GM10266 (cell line): ENCODE results near the gene LTBP2.
"Not testable (repeated sequence)": the region's sequence is repeated elsewhere in the genome, so short reads cannot be mapped to it uniquely, and the experiment has no call there.

ENCODE experiments used
- DNase-seq: peaks from one replicate; pipeline ENCODE4 v3.0.0; 2012; ENCODE audit errors: extremely low spot score
- TF ChIP-seq, protein P1 (sequence below): IDR thresholded peaks from 2 replicates; pipeline ENCODE4 v1.5.1; 2012; ENCODE audit warnings: mild to moderate bottlenecking, low read depth; ENCODE audit not compliant: control insufficient read depth, insufficient read depth; ENCODE audit errors: missing control alignments

Gene LTBP2

DNA sequence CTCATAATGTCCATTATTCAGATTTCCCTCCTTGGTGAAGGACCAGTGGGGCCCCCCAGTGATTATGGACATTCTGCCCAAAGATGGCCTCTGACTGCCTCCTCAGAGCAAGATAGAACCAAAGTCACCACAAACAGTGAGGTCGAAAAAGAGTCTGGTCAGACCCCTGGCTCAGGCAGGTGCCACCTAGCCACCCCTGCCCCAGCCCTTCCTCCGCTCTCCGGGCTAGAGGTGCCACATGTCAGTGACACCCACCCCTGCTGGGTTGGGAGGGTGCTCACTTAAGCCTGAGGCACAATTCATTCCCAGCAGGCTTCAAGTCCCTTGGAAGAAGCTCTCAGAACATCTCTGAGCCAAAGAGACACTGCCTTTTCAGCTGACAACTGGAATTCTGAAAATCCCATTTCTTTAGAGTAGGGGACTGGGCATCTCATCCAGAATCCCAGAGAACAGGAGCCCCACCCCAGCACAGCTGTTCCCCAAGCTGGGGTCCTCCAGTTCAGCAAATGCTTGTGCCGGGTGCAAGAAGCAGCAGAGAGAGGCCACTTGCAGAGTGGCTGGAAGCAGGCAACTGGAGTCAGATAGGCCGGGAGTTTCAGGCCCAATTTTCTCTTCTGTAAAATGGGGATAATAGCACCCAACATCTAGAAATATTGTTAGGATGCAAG lies 68.1 kb downstream of the LTBP2 start:
- TF ChIP-seq, protein P1, sequence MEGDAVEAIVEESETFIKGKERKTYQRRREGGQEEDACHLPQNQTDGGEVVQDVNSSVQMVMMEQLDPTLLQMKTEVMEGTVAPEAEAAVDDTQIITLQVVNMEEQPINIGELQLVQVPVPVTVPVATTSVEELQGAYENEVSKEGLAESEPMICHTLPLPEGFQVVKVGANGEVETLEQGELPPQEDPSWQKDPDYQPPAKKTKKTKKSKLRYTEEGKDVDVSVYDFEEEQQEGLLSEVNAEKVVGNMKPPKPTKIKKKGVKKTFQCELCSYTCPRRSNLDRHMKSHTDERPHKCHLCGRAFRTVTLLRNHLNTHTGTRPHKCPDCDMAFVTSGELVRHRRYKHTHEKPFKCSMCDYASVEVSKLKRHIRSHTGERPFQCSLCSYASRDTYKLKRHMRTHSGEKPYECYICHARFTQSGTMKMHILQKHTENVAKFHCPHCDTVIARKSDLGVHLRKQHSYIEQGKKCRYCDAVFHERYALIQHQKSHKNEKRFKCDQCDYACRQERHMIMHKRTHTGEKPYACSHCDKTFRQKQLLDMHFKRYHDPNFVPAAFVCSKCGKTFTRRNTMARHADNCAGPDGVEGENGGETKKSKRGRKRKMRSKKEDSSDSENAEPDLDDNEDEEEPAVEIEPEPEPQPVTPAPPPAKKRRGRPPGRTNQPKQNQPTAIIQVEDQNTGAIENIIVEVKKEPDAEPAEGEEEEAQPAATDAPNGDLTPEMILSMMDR = no peak

DNA sequence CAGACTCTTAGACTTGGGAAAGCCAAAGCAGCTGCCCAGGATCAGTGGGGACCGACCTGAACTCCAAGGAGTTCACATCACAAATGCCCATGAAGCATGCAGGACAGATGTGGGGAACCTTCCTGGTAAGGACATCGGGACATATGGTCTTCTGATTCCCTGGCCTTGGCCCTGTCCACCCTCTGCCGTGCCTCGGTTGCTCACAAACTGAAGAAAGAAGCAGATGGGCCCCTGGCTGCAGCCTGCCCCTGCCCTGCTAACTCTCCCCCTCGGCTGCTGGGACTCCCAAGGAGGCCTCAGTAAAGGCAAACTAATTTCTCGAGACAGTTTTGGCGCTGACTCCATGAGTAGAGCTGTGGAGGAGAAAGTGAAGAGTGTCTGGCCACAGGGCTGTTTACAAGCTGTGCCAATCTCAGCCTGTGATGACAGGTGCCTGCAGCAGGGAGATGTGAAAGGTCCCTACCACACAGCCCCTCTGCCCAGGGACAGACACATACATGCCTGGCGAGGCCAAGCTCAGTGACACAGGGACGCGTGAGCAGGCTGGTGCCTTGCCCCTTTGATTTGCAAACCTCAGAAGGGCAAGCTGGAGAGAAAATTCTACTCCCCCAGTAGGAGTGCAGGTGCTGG lies 69.9 kb downstream of the LTBP2 start:
- TF ChIP-seq, protein P1 = no peak
- no peak for DNase-seq

More for the DNA sequence above, 68.1 kb downstream of the LTBP2 start:
- no peak for DNase-seq

DNA sequence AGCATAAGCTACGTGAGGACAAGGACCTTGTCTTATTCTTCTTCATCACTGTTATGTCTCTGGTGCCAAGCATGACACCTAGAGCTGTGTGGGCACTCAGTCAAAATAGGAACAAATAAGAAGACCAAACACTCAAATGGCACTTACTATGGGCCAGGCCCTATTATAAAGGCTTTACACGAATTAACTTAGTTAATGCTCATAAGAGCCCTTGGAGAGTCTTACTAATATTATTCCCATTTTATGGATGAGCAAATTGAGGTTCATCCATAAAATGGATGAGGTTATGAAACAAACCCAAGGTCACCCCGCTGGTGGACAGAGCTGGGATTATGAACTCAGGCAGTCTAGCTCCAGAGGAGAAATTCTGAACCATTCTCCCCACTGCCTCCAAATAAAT lies 70.8 kb downstream of the LTBP2 start:
- no peak for DNase-seq
- TF ChIP-seq, protein P1 = no peak

DNA sequence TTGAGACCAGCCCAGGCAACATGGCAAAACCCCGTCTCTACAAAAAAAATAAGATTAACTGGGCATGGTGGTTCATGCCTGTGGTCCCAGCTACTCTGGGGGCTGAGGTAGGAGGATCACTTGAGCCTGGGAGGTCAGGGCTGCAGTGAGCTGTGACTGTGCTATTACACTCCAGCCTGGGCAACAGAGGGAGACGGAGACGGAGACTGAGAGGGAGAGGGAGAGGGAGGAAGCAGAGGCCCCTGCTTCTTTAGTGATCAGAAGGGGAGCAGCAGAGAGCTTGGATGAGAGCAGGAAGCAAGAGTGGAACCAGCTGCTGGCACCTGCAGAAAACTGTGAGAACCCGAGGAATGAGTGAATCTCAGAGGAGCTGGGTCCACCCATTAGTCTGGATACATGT lies 72.5 kb downstream of the LTBP2 start:
- no peak for DNase-seq
- TF ChIP-seq, protein P1 = no peak

DNA sequence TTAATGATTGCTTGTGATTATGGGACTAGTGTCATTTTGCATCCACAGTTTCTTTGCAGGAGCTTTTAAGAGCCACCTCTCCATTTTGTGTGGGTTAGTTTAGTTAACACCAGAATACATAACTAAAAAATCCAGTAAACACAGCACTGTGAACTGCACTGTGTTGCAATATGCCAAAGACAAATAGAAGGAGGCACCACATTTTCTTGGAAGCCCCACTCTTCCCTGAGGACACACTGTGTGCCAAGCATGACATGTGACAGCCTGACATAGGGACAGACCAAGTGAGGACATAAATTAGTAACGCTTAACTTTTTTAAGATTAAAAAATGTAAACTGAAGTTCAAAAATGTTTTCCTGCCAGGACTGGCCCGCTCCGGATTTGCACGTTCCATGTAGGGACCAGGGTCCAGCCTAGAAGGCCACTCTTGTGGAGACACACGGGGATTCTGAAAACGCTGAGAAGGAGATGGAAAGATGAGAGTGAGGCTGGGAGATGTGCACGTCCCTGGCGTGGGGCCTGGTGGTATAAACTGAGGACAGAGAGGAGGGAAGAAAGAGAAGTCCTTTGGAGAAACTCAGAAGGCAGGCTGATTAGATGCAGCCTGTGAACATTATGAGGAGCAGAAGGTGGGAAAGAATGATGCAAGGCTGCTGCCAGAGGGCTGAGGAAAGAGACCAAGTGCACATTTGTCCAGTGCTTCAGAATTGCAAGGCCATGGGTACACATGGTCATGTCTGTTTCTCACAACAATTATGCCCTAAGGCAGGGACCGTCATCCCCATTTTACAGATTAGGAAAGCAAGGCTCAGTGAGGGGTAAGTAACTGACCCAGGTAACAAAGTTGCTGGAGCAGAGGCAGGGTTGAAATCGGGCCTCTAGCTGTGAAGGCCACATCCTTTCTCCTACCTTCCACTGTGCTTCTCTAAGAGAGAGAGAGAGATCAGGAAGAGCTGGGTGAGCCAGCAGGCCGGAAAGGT lies 73.3 kb downstream of the LTBP2 start:
- DNase-seq = no peak
- TF ChIP-seq, protein P1 = no peak

DNA sequence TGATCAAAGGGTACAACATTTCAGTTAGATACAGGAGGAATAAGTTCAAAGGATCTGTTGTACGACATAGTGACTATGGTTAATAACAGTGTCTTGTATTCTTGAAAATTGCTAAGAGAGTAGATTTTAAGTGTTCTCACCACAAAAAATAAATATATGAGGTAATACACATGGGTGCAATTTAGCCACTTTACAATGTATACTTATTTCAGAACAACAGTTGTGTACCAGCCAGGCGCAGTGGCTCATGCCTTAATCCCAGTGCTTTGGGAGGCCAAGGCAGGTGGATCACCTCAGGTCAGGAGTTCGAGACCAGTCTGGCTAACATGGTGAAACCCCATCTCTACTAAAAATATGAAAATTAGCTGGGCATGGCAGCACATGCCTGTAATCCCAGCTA lies 75.7 kb downstream of the LTBP2 start:
- DNase-seq = not testable (repeated sequence)

DNA sequence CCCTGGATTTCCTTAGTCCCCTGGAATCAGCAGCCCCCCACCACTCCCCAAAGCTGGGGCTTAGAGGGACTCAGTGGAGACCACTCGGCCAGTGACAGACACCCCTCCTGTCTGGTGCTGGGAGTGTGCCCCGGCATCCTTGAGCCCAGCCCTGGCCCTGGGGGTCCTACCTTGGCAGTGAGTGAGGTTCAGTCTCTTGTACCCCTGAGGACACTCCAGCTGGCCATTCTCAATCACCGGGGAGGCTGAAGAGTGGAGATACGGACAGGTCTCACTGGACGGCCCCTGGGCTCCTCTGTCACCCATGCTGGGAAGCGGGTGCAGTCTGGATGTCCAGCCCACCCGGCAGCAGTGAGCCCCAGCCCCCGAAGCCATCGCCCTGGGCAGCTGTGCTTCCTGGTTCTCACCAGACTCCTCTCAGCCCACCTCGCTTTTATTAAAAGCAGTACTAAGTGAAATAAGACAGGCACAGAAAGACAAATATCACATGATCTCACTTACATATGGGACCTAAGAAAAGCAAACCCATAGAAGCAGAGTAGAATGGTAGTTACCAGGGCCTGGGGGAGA lies 76.2 kb downstream of the LTBP2 start:
- TF ChIP-seq, protein P1 = no peak
- no peak for DNase-seq
